ENCODE results near the gene PER2. TPM values are rescaled to one million over a fixed set of nuclear protein-coding genes. Genes with fewer than 3 reads are reported as not detected.

The PER2 gene
- total RNA-seq, 1 experiment from 2014 or later: 6.6 TPM

DNA sequence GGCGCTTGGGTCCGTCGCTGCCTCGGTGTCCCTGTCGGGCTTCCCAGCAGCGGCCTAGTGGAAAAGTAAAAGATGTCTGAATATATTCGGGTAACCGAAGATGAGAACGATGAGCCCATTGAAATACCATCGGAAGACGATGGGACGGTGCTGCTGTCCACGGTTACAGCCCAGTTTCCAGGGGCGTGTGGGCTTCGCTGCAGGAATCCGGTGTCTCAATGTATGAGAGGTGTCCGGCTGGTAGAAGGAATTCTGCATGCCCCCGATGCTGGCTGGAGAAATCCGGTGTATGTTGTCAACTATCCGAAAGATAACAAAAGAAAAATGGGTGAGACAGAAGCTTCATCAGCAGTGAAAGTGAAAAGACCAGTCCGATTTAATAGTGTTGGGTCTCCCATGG, 56.6 kb downstream of the PER2 start (continued):
- TF ChIP-seq, protein P1, sequence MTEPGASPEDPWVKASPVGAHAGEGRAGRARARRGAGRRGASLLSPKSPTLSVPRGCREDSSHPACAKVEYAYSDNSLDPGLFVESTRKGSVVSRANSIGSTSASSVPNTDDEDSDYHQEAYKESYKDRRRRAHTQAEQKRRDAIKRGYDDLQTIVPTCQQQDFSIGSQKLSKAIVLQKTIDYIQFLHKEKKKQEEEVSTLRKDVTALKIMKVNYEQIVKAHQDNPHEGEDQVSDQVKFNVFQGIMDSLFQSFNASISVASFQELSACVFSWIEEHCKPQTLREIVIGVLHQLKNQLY (CRISPR knock-in tag; IDR thresholded peaks at IDR 0.05): no peak
- TF ChIP-seq, protein P2, sequence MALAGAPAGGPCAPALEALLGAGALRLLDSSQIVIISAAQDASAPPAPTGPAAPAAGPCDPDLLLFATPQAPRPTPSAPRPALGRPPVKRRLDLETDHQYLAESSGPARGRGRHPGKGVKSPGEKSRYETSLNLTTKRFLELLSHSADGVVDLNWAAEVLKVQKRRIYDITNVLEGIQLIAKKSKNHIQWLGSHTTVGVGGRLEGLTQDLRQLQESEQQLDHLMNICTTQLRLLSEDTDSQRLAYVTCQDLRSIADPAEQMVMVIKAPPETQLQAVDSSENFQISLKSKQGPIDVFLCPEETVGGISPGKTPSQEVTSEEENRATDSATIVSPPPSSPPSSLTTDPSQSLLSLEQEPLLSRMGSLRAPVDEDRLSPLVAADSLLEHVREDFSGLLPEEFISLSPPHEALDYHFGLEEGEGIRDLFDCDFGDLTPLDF (CRISPR knock-in tag; IDR thresholded peaks at IDR 0.05): no peak
- TF ChIP-seq PRRX2 (CRISPR knock-in tag; IDR thresholded peaks at IDR 0.05) (no peak), ZNF671 (CRISPR knock-in tag; IDR thresholded peaks at IDR 0.05) (no peak), GTF2I (CRISPR knock-in tag; conservative IDR thresholded peaks at IDR 0.05) (no peak), ZNF423 (CRISPR knock-in tag; IDR thresholded peaks at IDR 0.05) (no peak)
- TF ChIP-seq, protein P3, sequence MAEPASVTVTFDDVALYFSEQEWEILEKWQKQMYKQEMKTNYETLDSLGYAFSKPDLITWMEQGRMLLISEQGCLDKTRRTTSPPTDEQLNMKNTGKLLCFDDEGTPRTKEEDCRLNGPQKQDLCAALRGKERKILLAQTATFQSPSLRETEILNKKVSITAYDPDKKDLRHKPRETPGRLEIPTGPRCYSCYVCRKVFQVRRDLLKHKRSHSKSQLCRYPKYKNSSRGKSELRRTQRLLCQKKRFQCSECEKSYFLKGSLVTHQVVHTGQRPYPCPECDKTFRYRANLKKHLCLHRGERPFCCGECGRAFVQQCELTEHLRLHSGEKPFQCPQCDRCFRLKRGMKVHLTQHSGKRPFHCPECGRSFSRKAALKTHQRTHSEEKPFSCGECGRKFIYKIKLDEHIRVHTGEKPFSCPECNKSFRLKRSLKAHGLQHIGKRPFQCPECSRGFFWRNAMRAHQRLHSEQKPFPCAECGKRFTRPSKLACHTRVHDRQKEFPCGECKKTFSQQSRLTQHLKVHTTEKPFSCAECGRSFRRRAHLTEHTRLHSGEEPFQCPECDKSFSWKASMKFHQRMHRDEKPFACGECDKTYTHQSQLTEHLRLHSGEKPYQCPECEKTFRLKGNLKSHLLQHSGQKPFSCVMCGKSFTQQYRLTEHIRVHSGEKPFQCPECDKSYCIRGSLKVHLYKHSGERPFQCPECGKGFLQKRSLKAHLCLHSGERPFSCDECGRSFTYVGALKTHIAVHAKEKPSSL (CRISPR knock-in tag; conservative IDR thresholded peaks at IDR 0.05): no peak
- TF ChIP-seq, protein P4, sequence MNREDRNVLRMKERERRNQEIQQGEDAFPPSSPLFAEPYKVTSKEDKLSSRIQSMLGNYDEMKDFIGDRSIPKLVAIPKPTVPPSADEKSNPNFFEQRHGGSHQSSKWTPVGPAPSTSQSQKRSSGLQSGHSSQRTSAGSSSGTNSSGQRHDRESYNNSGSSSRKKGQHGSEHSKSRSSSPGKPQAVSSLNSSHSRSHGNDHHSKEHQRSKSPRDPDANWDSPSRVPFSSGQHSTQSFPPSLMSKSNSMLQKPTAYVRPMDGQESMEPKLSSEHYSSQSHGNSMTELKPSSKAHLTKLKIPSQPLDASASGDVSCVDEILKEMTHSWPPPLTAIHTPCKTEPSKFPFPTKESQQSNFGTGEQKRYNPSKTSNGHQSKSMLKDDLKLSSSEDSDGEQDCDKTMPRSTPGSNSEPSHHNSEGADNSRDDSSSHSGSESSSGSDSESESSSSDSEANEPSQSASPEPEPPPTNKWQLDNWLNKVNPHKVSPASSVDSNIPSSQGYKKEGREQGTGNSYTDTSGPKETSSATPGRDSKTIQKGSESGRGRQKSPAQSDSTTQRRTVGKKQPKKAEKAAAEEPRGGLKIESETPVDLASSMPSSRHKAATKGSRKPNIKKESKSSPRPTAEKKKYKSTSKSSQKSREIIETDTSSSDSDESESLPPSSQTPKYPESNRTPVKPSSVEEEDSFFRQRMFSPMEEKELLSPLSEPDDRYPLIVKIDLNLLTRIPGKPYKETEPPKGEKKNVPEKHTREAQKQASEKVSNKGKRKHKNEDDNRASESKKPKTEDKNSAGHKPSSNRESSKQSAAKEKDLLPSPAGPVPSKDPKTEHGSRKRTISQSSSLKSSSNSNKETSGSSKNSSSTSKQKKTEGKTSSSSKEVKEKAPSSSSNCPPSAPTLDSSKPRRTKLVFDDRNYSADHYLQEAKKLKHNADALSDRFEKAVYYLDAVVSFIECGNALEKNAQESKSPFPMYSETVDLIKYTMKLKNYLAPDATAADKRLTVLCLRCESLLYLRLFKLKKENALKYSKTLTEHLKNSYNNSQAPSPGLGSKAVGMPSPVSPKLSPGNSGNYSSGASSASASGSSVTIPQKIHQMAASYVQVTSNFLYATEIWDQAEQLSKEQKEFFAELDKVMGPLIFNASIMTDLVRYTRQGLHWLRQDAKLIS (CRISPR knock-in tag; IDR thresholded peaks at IDR 0.05; ENCODE audit: borderline replicate concordance): no peak

DNA sequence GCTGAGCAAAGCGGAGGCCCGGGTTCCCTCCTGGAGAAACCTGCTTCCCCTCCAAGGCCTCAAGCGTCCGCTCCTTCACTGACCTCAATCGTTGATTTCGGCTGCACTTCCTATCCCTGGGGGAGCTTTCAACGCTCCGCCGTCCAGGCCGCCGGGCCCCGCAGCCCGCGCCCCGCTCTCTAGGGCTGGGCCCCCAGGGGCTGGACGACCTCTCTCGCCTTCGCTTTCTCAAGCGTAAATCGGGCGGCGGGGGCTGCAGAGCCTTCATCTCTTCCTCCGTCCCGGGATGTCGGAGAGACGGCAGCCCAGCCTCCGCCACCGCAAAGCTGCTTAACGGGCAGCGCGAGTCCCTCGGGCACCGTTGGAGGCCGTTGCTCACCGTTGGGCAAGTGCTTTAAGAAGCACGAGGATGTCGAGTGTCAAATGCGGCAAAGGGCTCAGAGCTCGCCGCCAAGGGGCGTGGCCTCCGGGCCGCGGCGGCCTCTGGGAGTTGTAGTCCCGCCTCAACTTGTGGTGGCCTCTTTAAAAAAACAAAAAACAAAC, 57.1 kb downstream of the PER2 start:
- ChIA-PET POLR2A (interaction anchor here (0.5 to 1.0 kb wide), 2 partner anchors 8 to 9 kb away, joined by 3 to 6 read pairs; no protein-coding TSS in a partner anchor), CTCF (interaction anchor here (1.7 kb wide), 1 partner anchor 32 kb away, joined by 9 read pairs; no protein-coding TSS in a partner anchor)
- peak; percentile 84 for DNase-seq (ENCODE audit: low spot score)
- Mint-ChIP-seq H3K27me3 (ENCODE audit: low read depth) (peaks cover 74% of the 10 kb centered on the region), H3K36me3 (no peaks in the 10 kb centered on the region), H3K9me3 (peaks cover 9% of the 10 kb centered on the region), H3K27ac (no peak overlapping the region), H3K4me1 (peaks cover 14% of the 10 kb centered on the region), H3K4me3 (peak overlapping the region; percentile 84)
- ATAC-seq: peak; percentile 62
- TF ChIP-seq, protein P5, sequence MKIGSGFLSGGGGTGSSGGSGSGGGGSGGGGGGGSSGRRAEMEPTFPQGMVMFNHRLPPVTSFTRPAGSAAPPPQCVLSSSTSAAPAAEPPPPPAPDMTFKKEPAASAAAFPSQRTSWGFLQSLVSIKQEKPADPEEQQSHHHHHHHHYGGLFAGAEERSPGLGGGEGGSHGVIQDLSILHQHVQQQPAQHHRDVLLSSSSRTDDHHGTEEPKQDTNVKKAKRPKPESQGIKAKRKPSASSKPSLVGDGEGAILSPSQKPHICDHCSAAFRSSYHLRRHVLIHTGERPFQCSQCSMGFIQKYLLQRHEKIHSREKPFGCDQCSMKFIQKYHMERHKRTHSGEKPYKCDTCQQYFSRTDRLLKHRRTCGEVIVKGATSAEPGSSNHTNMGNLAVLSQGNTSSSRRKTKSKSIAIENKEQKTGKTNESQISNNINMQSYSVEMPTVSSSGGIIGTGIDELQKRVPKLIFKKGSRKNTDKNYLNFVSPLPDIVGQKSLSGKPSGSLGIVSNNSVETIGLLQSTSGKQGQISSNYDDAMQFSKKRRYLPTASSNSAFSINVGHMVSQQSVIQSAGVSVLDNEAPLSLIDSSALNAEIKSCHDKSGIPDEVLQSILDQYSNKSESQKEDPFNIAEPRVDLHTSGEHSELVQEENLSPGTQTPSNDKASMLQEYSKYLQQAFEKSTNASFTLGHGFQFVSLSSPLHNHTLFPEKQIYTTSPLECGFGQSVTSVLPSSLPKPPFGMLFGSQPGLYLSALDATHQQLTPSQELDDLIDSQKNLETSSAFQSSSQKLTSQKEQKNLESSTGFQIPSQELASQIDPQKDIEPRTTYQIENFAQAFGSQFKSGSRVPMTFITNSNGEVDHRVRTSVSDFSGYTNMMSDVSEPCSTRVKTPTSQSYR (CRISPR knock-in tag; IDR thresholded peaks at IDR 0.05): peak; percentile 44; the same call in 1 of the 2 replicates
- TF ChIP-seq IRF2 (CRISPR knock-in tag; IDR thresholded peaks at IDR 0.05; ENCODE audit: borderline replicate concordance, low read depth) (no peak), SMAD3 (CRISPR knock-in tag; IDR thresholded peaks at IDR 0.05; ENCODE audit: borderline replicate concordance) (peak; percentile 56; the same call in 1 of the 2 replicates), ETV6 (CRISPR knock-in tag; IDR thresholded peaks at IDR 0.05) (peak; percentile 89), TCF7 (CRISPR knock-in tag; IDR thresholded peaks at IDR 0.05; ENCODE audit: low read depth) (no peak), CREM (CRISPR knock-in tag; IDR thresholded peaks at IDR 0.05) (0 out of 2 replicates have a peak, but pooled peaks have one; percentile 34), SOX15 (CRISPR knock-in tag; IDR thresholded peaks at IDR 0.05) (no peak), GRHL2 (CRISPR knock-in tag; IDR thresholded peaks at IDR 0.05; ENCODE audit: insufficient replicate concordance, severe bottlenecking) (no peak), ATF1 (CRISPR knock-in tag; IDR thresholded peaks at IDR 0.05) (no peak), RORB (CRISPR knock-in tag; IDR thresholded peaks at IDR 0.05) (no peak), ELF4 (CRISPR knock-in tag; IDR thresholded peaks at IDR 0.05; ENCODE audit: low read depth) (no peak), SP1 (CRISPR knock-in tag; conservative IDR thresholded peaks at IDR 0.05) (peak; percentile 90), NFATC4 (CRISPR knock-in tag; IDR thresholded peaks at IDR 0.05) (no peak), EMX1 (CRISPR knock-in tag; IDR thresholded peaks at IDR 0.05) (no peak)
- TF ChIP-seq, protein P6, sequence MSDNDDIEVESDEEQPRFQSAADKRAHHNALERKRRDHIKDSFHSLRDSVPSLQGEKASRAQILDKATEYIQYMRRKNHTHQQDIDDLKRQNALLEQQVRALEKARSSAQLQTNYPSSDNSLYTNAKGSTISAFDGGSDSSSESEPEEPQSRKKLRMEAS (CRISPR knock-in tag; IDR thresholded peaks at IDR 0.05): peak; percentile 97
- TF ChIP-seq, protein P7, sequence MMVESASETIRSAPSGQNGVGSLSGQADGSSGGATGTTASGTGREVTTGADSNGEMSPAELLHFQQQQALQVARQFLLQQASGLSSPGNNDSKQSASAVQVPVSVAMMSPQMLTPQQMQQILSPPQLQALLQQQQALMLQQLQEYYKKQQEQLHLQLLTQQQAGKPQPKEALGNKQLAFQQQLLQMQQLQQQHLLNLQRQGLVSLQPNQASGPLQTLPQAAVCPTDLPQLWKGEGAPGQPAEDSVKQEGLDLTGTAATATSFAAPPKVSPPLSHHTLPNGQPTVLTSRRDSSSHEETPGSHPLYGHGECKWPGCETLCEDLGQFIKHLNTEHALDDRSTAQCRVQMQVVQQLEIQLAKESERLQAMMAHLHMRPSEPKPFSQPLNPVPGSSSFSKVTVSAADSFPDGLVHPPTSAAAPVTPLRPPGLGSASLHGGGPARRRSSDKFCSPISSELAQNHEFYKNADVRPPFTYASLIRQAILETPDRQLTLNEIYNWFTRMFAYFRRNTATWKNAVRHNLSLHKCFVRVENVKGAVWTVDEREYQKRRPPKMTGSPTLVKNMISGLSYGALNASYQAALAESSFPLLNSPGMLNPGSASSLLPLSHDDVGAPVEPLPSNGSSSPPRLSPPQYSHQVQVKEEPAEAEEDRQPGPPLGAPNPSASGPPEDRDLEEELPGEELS (CRISPR knock-in tag; IDR thresholded peaks at IDR 0.05): peak; percentile 82
